HG03280 (cell line): ENCODE measurements around the gene VASN.

ENCODE experiments used
- ATAC-seq: cut with Tn5 transposase; IDR thresholded peaks from one replicate; pipeline ENCODE4 v1.9.1; 2021; ENCODE audit warnings: mild to moderate bottlenecking, moderate library complexity; ENCODE audit not compliant: unreplicated experiment

Gene VASN

GRCh38 chr16:4370570-4371356 lies 885 bp upstream of the VASN start:
- ATAC-seq = no peak

- ATAC-seq = no peak
Measured at GRCh38 chr16:4372001-4372577, 441 bp downstream of the VASN start.

- no peak for ATAC-seq
Measured at GRCh38 chr16:4372578-4373355, 1.1 kb downstream of the VASN start.

GRCh38 chr16:4373356-4373908 lies 1.8 kb downstream of the VASN start:
- ATAC-seq = no peak

- no peak for ATAC-seq
Measured at GRCh38 chr16:4373909-4374742, 2.5 kb downstream of the VASN start.

GRCh38 chr16:4375717-4376116 lies 4.1 kb downstream of the VASN start:
- no peak for ATAC-seq

DNA sequence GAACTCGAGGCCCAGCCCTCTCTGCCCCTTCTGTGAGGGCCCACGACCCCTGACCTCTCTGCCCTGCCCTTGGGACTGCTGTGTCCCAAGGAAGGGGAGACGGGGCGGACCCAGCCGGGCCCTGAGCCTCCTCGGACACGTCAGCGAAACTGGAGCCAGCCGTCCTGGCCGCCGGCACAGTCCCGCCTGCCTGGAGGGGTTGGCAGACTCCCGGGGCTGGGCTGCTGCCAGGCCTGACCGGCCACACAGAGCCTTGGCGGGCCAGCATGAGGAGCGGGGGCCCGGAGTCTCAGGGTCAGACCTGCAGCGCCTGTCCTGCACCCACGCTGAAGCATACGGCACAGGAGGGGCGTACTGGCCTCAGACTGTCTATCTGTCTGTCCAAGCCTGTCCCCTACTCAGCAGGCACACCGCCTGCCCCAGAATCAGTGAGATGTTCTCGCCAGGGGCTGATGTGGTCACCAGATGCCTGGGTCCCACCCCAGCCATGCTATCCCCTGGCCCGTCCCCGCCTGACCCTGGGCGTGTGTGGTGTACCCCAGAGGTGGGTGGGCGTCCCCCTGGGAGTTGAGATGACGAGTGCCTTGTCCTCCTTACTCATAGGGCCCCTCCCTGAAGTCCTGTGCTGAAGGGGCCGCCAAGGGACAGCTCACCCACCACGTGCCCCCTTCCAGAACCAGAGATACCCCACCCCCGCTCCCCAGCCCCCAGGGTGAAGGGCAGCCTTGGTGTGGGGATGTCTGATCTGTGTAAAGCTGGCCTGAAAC lies 4.7 kb downstream of the VASN start:
- ATAC-seq = no peak

GRCh38 chr16:4376893-4377572 lies 5.4 kb downstream of the VASN start:
- no peak for ATAC-seq

- ATAC-seq = no peak
Measured at GRCh38 chr16:4377573-4378154, 6.0 kb downstream of the VASN start.

GRCh38 chr16:4378161-4378666 lies 6.6 kb downstream of the VASN start:
- no peak for ATAC-seq

DNA sequence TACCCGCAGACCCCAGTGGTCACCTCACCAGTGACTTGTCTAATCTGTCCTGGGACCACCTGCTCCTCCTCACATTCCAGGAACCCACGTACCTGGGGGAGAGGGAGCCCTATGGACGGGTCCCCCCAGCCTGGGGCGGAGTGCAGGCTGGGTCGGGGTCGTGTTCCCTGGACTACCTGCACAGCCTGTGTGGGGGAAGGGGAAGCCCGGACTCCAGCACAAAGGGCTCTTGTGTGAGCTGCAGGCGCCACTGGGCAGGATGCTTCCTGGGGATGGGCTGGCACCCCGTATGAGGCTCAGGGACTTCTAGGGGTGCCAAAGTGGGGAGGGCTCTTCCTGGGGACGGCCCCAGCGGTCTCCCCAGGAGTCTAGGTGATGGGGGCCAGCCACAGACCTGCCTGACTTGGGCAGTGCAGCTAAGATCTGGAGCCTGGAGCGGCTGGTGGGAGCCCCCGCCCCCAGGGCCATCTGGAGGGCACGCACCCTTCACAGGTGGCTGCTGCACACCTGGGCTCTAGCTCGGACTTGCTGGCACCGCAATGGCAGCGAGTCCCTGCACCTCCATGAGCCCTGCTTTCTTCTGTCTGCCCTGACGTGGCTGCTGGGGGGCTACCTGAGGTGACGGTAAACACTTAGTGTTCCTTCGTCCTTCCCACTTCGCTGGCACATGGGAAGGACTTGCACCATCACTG lies 7.5 kb downstream of the VASN start:
- no peak for ATAC-seq

DNA sequence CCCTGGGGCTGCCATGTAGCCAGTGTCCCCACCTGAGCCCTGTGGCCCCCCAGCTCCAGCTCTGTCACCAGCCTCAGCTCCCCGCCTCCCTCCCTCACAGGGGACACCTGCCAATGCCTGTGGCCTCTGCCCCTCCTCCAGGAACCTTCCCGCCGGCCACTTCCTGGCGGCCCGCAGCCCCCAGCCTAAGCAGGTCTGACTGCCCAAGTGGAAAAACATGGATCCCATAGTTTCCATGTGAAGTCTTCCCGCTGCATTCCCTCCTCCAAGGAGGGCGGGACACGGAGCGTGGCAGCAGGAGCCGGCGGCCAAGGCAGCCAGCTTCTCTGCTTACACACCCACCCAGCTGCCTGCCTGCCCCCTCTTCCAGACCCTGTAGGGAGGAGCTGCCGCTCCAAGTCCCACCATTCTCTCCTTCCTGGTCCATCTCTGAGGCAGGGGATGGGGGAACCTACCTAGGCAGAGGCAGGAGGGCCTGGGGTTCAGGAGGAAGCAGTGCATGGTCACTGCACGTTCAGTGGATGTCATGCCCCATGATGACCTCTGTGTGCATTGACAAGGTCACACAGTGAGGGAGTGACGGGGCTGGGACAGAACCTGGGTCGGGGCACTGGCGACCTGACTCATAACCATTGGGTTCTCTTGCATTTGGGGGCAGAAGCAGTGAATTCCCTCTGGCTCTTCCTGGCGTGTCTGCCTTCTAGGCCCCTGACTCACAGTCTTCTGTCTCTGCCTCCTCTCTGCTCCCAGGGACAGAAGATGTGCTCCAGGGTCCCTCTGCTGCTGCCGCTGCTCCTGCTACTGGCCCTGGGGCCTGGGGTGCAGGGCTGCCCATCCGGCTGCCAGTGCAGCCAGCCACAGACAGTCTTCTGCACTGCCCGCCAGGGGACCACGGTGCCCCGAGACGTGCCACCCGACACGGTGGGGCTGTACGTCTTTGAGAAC lies 8.7 kb downstream of the VASN start:
- no peak for ATAC-seq

DNA sequence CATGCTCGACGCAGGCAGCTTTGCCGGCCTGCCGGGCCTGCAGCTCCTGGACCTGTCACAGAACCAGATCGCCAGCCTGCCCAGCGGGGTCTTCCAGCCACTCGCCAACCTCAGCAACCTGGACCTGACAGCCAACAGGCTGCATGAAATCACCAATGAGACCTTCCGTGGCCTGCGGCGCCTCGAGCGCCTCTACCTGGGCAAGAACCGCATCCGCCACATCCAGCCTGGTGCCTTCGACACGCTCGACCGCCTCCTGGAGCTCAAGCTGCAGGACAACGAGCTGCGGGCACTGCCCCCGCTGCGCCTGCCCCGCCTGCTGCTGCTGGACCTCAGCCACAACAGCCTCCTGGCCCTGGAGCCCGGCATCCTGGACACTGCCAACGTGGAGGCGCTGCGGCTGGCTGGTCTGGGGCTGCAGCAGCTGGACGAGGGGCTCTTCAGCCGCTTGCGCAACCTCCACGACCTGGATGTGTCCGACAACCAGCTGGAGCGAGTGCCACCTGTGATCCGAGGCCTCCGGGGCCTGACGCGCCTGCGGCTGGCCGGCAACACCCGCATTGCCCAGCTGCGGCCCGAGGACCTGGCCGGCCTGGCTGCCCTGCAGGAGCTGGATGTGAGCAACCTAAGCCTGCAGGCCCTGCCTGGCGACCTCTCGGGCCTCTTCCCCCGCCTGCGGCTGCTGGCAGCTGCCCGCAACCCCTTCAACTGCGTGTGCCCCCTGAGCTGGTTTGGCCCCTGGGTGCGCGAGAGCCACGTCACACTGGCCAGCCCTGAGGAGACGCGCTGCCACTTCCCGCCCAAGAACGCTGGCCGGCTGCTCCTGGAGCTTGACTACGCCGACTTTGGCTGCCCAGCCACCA lies 9.7 kb downstream of the VASN start:
- no peak for ATAC-seq

DNA sequence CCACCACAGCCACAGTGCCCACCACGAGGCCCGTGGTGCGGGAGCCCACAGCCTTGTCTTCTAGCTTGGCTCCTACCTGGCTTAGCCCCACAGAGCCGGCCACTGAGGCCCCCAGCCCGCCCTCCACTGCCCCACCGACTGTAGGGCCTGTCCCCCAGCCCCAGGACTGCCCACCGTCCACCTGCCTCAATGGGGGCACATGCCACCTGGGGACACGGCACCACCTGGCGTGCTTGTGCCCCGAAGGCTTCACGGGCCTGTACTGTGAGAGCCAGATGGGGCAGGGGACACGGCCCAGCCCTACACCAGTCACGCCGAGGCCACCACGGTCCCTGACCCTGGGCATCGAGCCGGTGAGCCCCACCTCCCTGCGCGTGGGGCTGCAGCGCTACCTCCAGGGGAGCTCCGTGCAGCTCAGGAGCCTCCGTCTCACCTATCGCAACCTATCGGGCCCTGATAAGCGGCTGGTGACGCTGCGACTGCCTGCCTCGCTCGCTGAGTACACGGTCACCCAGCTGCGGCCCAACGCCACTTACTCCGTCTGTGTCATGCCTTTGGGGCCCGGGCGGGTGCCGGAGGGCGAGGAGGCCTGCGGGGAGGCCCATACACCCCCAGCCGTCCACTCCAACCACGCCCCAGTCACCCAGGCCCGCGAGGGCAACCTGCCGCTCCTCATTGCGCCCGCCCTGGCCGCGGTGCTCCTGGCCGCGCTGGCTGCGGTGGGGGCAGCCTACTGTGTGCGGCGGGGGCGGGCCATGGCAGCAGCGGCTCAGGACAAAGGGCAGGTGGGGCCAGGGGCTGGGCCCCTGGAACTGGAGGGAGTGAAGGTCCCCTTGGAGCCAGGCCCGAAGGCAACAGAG lies 10.5 kb downstream of the VASN start:
- no peak for ATAC-seq

DNA sequence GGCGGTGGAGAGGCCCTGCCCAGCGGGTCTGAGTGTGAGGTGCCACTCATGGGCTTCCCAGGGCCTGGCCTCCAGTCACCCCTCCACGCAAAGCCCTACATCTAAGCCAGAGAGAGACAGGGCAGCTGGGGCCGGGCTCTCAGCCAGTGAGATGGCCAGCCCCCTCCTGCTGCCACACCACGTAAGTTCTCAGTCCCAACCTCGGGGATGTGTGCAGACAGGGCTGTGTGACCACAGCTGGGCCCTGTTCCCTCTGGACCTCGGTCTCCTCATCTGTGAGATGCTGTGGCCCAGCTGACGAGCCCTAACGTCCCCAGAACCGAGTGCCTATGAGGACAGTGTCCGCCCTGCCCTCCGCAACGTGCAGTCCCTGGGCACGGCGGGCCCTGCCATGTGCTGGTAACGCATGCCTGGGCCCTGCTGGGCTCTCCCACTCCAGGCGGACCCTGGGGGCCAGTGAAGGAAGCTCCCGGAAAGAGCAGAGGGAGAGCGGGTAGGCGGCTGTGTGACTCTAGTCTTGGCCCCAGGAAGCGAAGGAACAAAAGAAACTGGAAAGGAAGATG lies 11.2 kb downstream of the VASN start:
- ATAC-seq = no peak
